AG09319 (cell line): Measurements from ENCODE around the gene RNF123.

Source experiments
- DNase-seq: peaks from one replicate; pipeline ENCODE4 v3.0.0-alpha.2; 2010; ENCODE audit warnings: low read depth; ENCODE audit errors: extremely low read depth
- CTCF ChIP-seq: IDR thresholded peaks from 2 replicates; pipeline ENCODE4 v1.5.1; 2011; ENCODE audit warnings: low read depth, mild to moderate bottlenecking, inconsistent platforms, low read length, moderate library complexity

RNF123 gene

GRCh38 chr3:49648354-49649019 is 40.9 kb upstream of the RNF123 start:
- TF ChIP-seq CTCF, result no peak
- no peak for DNase-seq

- TF ChIP-seq CTCF, result no peak
- no peak for DNase-seq
Measured at GRCh38 chr3:49649576-49649975, 39.8 kb upstream of the RNF123 start.

GRCh38 chr3:49650177-49650576 is 39.2 kb upstream of the RNF123 start:
- no peak for DNase-seq
- TF ChIP-seq CTCF, result no peak

- DNase-seq, result no peak
- no peak for TF ChIP-seq CTCF
Measured at GRCh38 chr3:49650637-49651036, 38.7 kb upstream of the RNF123 start.

GRCh38 chr3:49652218-49652902 is 37.0 kb upstream of the RNF123 start:
- no peak for DNase-seq
- no peak for TF ChIP-seq CTCF

GRCh38 chr3:49652903-49653415 is 36.4 kb upstream of the RNF123 start:
- no peak for TF ChIP-seq CTCF
- no peak for DNase-seq

GRCh38 chr3:49653621-49654020 is 35.7 kb upstream of the RNF123 start:
- no peak for TF ChIP-seq CTCF
- no peak for DNase-seq
